Suprapubic skin (tissue), 3 donors: ENCODE results near the gene LUC7L.

Experiments
- EP300 ChIP-seq: sonication (generic); formaldehyde crosslinking; IDR thresholded peaks from one replicate; pipeline ENCODE4 v1.6.1; 2017; ENCODE audit warnings: antibody characterized with exemption
- TF ChIP-seq, protein P1 (sequence below), 2 donors: fragments of 200-600 bp in 1 of 2; fragments of 450-650 bp in 1 of 2; sonication (generic) in 1 of 2; IDR thresholded peaks; one replicate each; pipeline ENCODE4 v1.5.1; 2016 to 2019; ENCODE audit warnings: antibody characterized with exemption in 2 of 2, mild to moderate bottlenecking in 1 of 2, moderate library complexity in 1 of 2

DNA sequence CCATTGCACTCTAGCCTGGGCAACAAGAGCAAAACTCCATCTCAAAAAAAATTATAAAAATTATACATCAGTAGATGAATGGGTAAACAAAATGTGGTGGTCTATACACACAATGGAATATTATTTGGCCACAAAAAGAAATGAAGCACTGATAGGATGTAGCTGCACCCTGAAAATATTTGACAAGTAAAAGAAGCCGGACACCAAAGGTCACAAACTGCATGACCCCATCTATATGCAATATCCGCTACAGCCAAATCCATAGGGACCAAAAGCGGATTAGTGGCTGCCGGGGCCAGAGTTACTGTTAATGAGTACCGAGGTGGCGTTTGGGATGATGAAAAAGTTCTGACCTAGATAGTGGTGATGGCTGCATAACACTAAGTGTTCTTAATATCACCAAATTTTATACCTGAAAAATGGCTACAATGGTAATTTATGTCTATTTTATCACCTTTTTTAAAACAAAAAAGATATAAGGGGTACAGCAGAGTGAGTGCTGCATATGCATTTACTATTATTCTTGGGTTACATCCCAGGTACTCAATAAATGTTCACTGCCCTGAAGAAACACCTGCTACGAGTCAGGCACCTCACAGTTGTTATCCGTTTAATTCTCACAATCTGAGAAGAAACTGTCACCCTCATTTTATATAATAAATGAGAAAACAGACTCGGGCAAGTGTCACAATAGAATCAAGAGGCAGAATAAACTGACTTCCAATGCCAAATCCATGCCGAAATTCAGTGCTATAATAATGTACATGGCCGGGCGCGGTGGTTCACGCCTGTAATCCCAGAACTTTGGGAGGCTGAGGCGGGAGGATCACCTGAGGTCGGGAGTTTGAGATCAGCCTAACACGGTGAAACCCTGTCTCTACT, 49.8 kb downstream of the LUC7L start:
- TF ChIP-seq, protein P1, sequence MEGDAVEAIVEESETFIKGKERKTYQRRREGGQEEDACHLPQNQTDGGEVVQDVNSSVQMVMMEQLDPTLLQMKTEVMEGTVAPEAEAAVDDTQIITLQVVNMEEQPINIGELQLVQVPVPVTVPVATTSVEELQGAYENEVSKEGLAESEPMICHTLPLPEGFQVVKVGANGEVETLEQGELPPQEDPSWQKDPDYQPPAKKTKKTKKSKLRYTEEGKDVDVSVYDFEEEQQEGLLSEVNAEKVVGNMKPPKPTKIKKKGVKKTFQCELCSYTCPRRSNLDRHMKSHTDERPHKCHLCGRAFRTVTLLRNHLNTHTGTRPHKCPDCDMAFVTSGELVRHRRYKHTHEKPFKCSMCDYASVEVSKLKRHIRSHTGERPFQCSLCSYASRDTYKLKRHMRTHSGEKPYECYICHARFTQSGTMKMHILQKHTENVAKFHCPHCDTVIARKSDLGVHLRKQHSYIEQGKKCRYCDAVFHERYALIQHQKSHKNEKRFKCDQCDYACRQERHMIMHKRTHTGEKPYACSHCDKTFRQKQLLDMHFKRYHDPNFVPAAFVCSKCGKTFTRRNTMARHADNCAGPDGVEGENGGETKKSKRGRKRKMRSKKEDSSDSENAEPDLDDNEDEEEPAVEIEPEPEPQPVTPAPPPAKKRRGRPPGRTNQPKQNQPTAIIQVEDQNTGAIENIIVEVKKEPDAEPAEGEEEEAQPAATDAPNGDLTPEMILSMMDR (IDR thresholded peaks at IDR 0.05) = no peak
- no peak for TF ChIP-seq EP300
